GM06990 (cell line): Measurements from ENCODE around the gene FOXN1.

ENCODE experiments used
- DNase-seq: peaks from one replicate; pipeline ENCODE4 v3.0.0-alpha.2; 2011; ENCODE audit not compliant: insufficient read length; ENCODE audit errors: extremely low read depth
- H3K27me3 ChIP-seq: replicated peaks from 2 replicates; pipeline ENCODE4 v1.6.0; 2011; ENCODE audit warnings: low read length; ENCODE audit not compliant: control insufficient read depth, insufficient read depth
- H3K36me3 ChIP-seq: 2 replicates; pipeline ENCODE4 v1.5.1; 2011; ENCODE audit warnings: low read length; ENCODE audit not compliant: control insufficient read depth, insufficient read depth
- H3K4me3 ChIP-seq: replicated peaks from 2 replicates; pipeline ENCODE4 v1.5.1; 2011; ENCODE audit warnings: low read depth, mild to moderate bottlenecking, control low read depth, low read length
- TF ChIP-seq, protein P1 (sequence below): IDR thresholded peaks from 2 replicates; pipeline ENCODE4 v1.5.1; 2011; ENCODE audit warnings: low read length, control low read depth, mild to moderate bottlenecking, inconsistent platforms; ENCODE audit not compliant: insufficient read depth, poor library complexity, severe bottlenecking

The FOXN1 gene

GRCh38 chr17:28508211-28508724, 2.1 kb downstream of the FOXN1 start:
- H3K36me3 ChIP-seq, result no peaks in the 10 kb centered on the region
- no peaks in the 10 kb centered on the region for H3K27me3 ChIP-seq
- no peak for DNase-seq
- H3K4me3 ChIP-seq, result no peak overlapping the region
- TF ChIP-seq, protein P1, sequence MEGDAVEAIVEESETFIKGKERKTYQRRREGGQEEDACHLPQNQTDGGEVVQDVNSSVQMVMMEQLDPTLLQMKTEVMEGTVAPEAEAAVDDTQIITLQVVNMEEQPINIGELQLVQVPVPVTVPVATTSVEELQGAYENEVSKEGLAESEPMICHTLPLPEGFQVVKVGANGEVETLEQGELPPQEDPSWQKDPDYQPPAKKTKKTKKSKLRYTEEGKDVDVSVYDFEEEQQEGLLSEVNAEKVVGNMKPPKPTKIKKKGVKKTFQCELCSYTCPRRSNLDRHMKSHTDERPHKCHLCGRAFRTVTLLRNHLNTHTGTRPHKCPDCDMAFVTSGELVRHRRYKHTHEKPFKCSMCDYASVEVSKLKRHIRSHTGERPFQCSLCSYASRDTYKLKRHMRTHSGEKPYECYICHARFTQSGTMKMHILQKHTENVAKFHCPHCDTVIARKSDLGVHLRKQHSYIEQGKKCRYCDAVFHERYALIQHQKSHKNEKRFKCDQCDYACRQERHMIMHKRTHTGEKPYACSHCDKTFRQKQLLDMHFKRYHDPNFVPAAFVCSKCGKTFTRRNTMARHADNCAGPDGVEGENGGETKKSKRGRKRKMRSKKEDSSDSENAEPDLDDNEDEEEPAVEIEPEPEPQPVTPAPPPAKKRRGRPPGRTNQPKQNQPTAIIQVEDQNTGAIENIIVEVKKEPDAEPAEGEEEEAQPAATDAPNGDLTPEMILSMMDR, result no peak

GRCh38 chr17:28509789-28510188, 3.6 kb downstream of the FOXN1 start:
- Histone ChIP-seq H3K4me3 (no peak overlapping the region), H3K36me3 (no peaks in the 10 kb centered on the region), H3K27me3 (no peaks in the 10 kb centered on the region; the same call in none of the 2 replicates)
- no peak for DNase-seq
- TF ChIP-seq, protein P1, result no peak

GRCh38 chr17:28511858-28512461, 5.8 kb downstream of the FOXN1 start:
- TF ChIP-seq, protein P1, result no peak
- Histone ChIP-seq H3K4me3 (no peak overlapping the region), H3K36me3 (no peaks in the 10 kb centered on the region), H3K27me3 (no peaks in the 10 kb centered on the region; the same call in none of the 2 replicates)
- DNase-seq, result no peak

GRCh38 chr17:28513476-28513875, 7.3 kb downstream of the FOXN1 start:
- TF ChIP-seq, protein P1, result no peak
- Histone ChIP-seq H3K36me3 (no peaks in the 10 kb centered on the region), H3K27me3 (no peaks in the 10 kb centered on the region; the same call in none of the 2 replicates), H3K4me3 (no peak overlapping the region)
- DNase-seq, result no peak

- Histone ChIP-seq H3K4me3 (no peak overlapping the region), H3K27me3 (no peaks in the 10 kb centered on the region; the same call in none of the 2 replicates), H3K36me3 (no peaks in the 10 kb centered on the region)
- no peak for DNase-seq
- TF ChIP-seq, protein P1, result no peak
Measured at GRCh38 chr17:28514561-28515002, 8.4 kb downstream of the FOXN1 start.

DNA sequence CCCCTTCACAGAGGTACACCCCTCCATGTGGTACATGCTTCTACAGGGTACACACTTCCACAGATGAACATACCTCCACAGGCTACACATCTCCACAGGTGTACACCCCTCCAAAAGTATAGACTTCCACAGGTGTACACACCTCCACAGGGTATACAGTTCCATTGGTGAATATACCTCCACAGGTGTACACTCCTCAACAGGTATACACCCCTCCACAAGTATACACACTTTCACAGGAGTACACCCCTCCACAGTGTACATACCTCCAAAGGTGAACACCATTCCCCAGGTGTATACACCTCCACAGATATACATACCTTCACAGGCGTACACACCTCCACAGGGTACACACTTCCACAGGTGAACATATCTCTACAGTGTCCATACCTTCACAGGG, 9.4 kb downstream of the FOXN1 start:
- Histone ChIP-seq H3K4me3 (no peak overlapping the region), H3K27me3 (no peaks in the 10 kb centered on the region; the same call in none of the 2 replicates), H3K36me3 (no peaks in the 10 kb centered on the region)
- TF ChIP-seq, protein P1, result no peak
- DNase-seq, result no peak
